Activated CD8-positive, alpha-beta memory T cell treated with anti-CD3 and anti-CD28 coated beads for 36 hours (primary cell): ENCODE data around the gene NR2C1. TPM values are rescaled to one million over a fixed set of nuclear protein-coding genes. Genes with fewer than 3 reads are reported as not detected.

ENCODE experiments used
- CTCF ChIA-PET: fragments of 350-600 bp; sonication (Branson Sonifier 250); formaldehyde crosslinking; loops from one replicate; lab custom pipeline; 2021; ENCODE audit warnings: antibody characterized with exemption; lab: Charles Lee
- POLR2A ChIA-PET: fragments of 350-600 bp; sonication (Branson Sonifier 250); formaldehyde crosslinking; loops from one replicate; lab custom pipeline; 2021; ENCODE audit warnings: antibody characterized with exemption; lab: Charles Lee
- total RNA-seq, 2 experiments: library from RNA; stranded (reverse); gene quantifications; one replicate each; pipeline ENCODE4 v1.2.3, GENCODE V29; 2021

The NR2C1 gene
- total RNA-seq, 2 experiments from 2014 or later, result 21.3 to 22.9 TPM

DNA sequence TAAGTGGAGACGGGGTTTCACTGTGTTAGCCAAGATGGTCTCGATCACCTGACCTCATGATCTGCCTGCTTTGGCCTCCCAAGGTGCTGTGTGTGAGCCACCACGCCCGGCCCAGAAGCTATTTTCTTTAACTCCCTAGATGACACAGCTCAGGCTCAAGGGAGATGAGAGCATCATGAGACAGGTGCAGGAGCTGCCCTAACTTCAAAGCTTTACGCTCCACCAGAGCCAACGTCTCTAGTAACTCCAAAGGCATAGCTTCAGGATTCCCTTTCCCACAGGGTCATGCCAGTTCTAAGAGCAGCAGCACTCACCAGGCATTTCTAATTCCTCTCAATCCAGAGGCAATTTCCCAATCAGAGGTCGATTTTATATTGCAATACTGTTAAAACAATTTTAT lies 91.0 kb downstream of the NR2C1 start:
- ChIA-PET POLR2A (interaction anchor here (1.0 kb wide), 1 partner anchor 43 kb away, joined by 4 read pairs; no protein-coding TSS in a partner anchor), CTCF (no interaction called here)

DNA sequence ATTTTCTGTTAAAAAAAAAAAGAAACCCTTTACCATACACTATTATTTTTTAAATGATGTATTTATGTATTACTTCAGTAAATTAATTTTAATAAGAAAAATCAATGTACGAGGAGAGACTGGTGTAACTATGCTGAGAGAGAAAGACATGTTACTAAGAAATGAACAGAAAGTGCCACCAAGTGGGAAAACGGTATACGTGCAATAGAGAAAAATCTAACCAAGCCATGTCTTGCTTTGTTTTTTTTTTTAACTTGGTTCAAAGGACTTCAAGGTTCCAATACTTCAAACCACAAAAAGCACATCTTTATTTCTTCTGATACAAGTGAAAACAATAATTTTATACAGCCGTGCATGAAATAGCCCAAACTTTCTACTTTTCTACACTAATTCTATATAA lies 92.8 kb downstream of the NR2C1 start:
- POLR2A ChIA-PET, result no interaction called here
- CTCF ChIA-PET, result no interaction called here

DNA sequence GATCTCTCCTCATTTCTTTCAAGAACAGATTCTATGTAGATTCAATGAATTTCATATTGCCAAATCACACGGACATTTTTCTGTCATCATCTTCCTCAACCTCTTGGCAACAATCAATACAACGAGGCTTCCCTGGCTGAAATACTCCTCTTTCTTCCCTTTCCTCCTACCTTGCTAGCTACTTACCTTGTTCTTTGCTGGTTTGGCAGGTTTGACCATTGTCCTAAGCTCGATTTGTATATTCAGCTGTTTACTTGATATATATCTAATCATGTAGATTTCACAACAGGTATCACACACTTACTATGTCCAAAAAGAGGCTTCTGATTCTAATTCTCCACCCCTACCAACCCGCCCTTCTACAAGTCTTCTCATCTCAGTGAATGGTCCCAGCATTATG lies 93.5 kb downstream of the NR2C1 start:
- ChIA-PET POLR2A (no interaction called here), CTCF (no interaction called here)

DNA sequence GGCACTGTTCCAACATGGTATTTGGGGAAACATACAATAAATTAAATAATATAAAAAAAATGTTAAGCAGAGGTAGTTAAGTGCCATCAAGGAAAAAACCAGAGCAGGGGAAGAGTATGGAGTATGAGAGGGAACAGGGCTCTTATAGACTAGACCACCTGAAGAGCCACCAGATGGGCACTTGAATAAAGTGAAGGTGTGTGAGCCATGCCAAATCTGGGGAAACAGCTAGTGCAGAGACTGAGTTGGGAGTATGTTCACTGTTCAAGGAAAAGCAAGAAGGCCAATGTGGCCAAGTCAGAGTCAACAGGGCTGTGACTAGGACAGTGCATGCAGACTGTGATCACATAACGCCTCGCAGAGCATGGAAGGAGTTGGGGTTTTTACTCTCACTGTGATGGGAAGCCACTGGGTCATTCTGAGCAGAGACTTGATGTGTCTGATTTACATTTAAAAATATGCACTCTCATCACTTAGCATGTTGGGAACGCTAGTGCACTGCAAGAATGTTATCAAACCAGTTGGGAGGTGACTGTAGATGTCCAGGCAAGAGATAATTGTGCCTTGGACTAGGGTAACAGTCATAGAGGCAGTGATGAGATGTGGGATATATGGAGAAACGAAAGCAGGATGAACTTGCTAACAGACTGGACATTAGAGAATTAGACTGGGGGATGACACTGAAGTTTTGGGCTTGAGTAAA lies 95.5 kb downstream of the NR2C1 start:
- ChIA-PET CTCF (no interaction called here), POLR2A (no interaction called here)

DNA sequence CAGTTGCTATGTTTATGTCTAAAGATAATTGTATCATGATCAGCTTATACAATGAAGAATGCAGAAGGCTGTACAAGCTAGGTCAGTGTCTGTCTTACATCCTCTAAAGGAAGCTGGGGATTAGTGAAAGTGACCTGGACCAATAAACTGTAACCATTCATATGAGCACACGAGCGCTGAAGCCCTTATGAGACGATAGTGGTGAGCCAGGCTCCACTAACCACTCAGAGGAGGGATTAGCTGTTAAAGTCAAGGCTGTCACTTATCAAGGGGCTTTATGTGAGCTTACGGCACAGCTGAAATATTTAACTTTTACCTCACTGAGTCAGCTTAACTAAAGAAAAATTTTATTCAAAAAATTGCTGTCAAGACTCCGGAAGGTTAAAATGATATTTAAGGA lies 100.2 kb downstream of the NR2C1 start:
- CTCF ChIA-PET, result no interaction called here
- POLR2A ChIA-PET, result no interaction called here

DNA sequence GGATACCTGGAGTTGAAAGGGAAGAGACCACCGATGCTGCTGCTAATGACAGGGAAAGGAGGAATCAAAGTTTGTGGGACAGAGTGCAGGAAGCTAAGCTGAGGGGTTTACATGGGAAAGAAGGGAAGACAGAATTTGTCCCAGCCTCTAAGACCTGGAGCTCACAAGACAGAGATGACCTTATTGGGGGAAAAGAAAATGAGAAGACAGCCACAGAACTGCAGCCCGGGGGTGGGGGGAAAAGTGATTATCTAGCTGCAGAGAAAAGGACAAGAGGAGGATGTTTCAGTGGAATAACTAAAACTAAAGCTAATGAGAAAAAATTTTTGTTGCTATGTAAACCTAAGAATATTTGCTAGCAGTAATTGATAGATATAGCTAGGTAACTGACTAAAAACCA lies 100.6 kb downstream of the NR2C1 start:
- ChIA-PET POLR2A (no interaction called here), CTCF (no interaction called here)

- CTCF ChIA-PET, result no interaction called here
- POLR2A ChIA-PET, result no interaction called here
Observed at GRCh38 chr12:94971923-94972322, 101.5 kb downstream of the NR2C1 start.

GRCh38 chr12:94970560-94970959 lies 102.9 kb downstream of the NR2C1 start:
- CTCF ChIA-PET, result no interaction called here
- POLR2A ChIA-PET, result no interaction called here

Other genes with a start within 250 kb of the NR2C1 start
- 100 to 1,000 TPM; 141 to 142 TPM for gene NDUFA12, start 69.9 kb downstream of the NR2C1 start, total RNA-seq
- 1 to 10 TPM in 1 of 2 experiments, under 1 TPM in 1; 0.99 to 1.6 TPM for gene FGD6, start 143.8 kb upstream of the NR2C1 start, total RNA-seq
- 10 to 100 TPM; 52.0 to 55.6 TPM for gene VEZT, start 144.2 kb upstream of the NR2C1 start, total RNA-seq